OCI-LY3 (cell line): ENCODE data around the gene APOBEC3H.
"Not testable (repeated sequence)": the region's sequence is repeated elsewhere in the genome, so short reads cannot be mapped to it uniquely, and the experiment has no call there.

ENCODE experiments used
- H2AFZ ChIP-seq: fragments of 200-600, 300-600 bp; shearing (Covaris generic); 2 replicates; pipeline ENCODE4 v1.6.0; 2014; ENCODE audit warnings: antibody characterized with exemption, low read depth, low read length
- H3K27ac ChIP-seq: fragments of 200-600, 300-600 bp; sonication (generic); 2 replicates; pipeline ENCODE4 v1.5.1; 2014; ENCODE audit warnings: mild to moderate bottlenecking, low read length, moderate library complexity, mixed read lengths
- H3K27me3 ChIP-seq: fragments of 200-600, 300-600 bp; sonication (generic); 2 replicates; pipeline ENCODE4 v1.6.1; 2014; ENCODE audit warnings: low read depth, low read length, mixed read lengths
- H3K36me3 ChIP-seq: fragments of 200-600, 300-600 bp; sonication (generic); replicated peaks from 2 replicates; pipeline ENCODE3; 2014; ENCODE audit warnings: low read depth, low read length, mixed read lengths
- H3K4me1 ChIP-seq: fragments of 300-600, 200-600 bp; sonication (generic); 2 replicates; pipeline ENCODE4 v1.6.1; 2014; ENCODE audit warnings: low read length, mixed read lengths
- H3K4me2 ChIP-seq: fragments of 200-600, 300-600 bp; sonication (generic); 2 replicates; pipeline ENCODE4 v1.6.1; 2014; ENCODE audit warnings: low read length, mixed read lengths
- H3K4me3 ChIP-seq: fragments of 300-600, 200-600 bp; sonication (generic); 2 replicates; pipeline ENCODE4 v1.5.1; 2014; ENCODE audit warnings: antibody characterized with exemption, mild to moderate bottlenecking, low read length, moderate library complexity
- H3K79me2 ChIP-seq: fragments of 300-600, 200-600 bp; shearing (Covaris generic); 2 replicates; pipeline ENCODE4 v1.6.1; 2014; ENCODE audit warnings: mild to moderate bottlenecking, low read length, mixed read lengths
- H3K9ac ChIP-seq: fragments of 300-600, 200-600 bp; shearing (Covaris generic); 2 replicates; pipeline ENCODE4 v1.6.0; 2014; ENCODE audit warnings: mild to moderate bottlenecking, low read length, moderate library complexity
- H3K9me3 ChIP-seq: fragments of 200-600, 300-600 bp; shearing (Covaris generic); 2 replicates; pipeline ENCODE4 v1.6.1; 2014; ENCODE audit warnings: low read length, mixed read lengths; ENCODE audit not compliant: insufficient read depth
- H4K20me1 ChIP-seq: fragments of 200-600, 300-600 bp; sonication (generic); 2 replicates; pipeline ENCODE4 v1.6.1; 2016; ENCODE audit warnings: low read length, mixed read lengths; ENCODE audit not compliant: insufficient read depth
- EZH2phosphoT487 ChIP-seq: fragments of 200-600 bp; shearing (Covaris generic); IDR thresholded peaks from 2 replicates; pipeline ENCODE4 v1.6.1; 2018; ENCODE audit warnings: antibody characterized with exemption, mixed run types, low read depth
- TF ChIP-seq, protein P1 (sequence below): fragments of 200-600, 300-600 bp; sonication (generic); IDR thresholded peaks from 2 replicates; pipeline ENCODE4 v1.5.1; 2014; ENCODE audit warnings: antibody characterized with exemption, low read length, low read depth

APOBEC3H gene

DNA sequence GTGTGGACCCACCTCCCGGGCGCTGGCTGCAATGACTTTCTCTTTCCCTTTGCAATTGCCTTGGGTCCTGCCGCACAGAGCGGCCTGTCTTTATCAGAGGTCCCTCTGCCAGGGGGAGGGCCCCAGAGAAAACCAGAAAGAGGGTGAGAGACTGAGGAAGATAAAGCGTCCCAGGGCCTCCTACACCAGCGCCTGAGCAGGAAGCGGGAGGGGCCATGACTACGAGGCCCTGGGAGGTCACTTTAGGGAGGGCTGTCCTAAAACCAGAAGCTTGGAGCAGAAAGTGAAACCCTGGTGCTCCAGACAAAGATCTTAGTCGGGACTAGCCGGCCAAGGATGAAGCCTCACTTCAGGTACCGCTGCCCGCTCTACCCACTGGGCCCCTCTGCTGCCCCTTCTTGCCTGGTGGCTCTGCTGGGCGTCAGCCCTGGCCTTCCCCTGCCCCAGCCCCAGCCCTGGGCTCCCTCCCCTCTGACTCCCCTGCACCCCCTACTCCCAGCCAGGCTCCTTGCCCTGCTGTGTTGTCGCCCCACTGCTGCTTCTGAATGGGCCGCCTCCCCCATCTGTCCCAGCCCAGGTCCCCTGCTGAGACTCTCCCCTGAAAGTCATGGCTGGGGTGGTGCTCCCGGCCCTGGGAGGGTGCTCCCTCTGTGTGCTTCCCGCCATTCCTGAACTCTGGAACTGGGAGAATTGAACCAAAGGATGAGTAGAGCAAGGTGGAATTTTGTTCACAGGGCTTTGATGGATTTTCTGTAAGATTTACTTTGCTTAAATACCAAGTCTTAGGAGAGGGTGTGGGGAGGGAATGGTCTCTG, 19.8 kb upstream of the APOBEC3H start, which contains the start of gene APOBEC3G:
Gene APOBEC3G, plus strand, starts transcription at position 250 of the 815 bp plus-strand sequence. Its CDS starts 87 bp downstream, at position 337.
- Histone ChIP-seq H3K9ac (peak within 1 kb of the TSS; percentile 85), H3K27ac (peak within 1 kb of the TSS; percentile 33; the same call in 1 of the 2 replicates), H2AFZ (peak within 1 kb of the TSS; percentile 64; the same call in 1 of the 2 replicates), H3K4me3 (peak within 1 kb of the TSS; percentile 77), H3K4me1 (peaks cover 41% of the 10 kb centered on the region), H3K4me2 (peak within 1 kb of the TSS; percentile 85)
- not testable (repeated sequence) for H3K9me3 ChIP-seq, H3K79me2 ChIP-seq, H4K20me1 ChIP-seq, H3K36me3 ChIP-seq, H3K27me3 ChIP-seq

DNA sequence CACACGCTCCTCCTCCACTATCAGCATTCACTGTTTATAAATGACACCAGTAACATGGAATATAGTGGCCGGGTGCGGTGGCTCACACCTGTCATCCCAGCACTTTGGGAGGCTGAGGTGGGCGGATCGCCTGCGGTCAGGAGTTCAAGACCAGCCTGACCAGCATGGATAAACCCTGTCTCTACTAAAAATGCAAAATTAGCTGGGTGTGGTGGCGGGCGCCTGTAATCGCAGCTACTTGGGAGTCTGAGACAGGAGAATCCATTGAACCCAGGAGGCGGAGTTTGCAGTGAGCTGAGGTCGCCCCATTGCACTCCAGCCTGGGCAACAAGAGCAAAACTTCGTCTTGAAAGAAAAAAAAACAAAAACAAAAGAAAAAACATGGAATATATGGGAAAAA, 19.1 kb upstream of the APOBEC3H start:
- H3K36me3 ChIP-seq, H3K79me2 ChIP-seq, H4K20me1 ChIP-seq, H3K27ac ChIP-seq, H2AFZ ChIP-seq, H3K9me3 ChIP-seq, H3K27me3 ChIP-seq: not testable (repeated sequence)
- Histone ChIP-seq H3K4me1 (peaks cover 34% of the 10 kb centered on the region), H3K9ac (peak overlapping the region; percentile 85), H3K4me2 (peak overlapping the region; percentile 85), H3K4me3 (peak overlapping the region; percentile 77)

DNA sequence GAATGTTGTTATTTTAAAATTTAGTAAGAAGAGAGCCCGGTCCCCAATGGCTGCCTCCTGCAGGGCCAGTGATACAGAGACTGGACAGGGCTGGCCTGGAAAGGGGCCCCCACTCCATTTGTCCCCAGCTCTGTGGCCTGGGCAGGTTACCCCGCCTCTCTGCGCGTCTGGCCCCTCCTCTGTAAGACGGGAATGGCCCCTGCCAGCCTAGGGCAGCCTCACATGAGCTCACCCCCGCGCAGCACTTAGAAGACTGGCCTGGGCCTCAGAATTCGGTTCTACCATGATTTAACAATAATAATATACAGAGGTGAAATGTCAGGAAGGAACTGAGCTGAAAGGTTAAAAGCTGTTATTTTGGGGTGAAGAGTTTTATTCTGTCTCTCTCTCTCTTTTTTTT, 18.7 kb upstream of the APOBEC3H start:
- H3K4me2 ChIP-seq, result peak overlapping the region; percentile 85; the same call in 1 of the 2 replicates
- no peak overlapping the region for H2AFZ ChIP-seq
- no peaks in the 10 kb centered on the region for H3K79me2 ChIP-seq
- H3K4me3 ChIP-seq, result no peak overlapping the region
- H3K9me3 ChIP-seq, result no peaks in the 10 kb centered on the region
- no peaks in the 10 kb centered on the region for H3K36me3 ChIP-seq
- peaks cover 30% of the 10 kb centered on the region for H3K4me1 ChIP-seq
- H4K20me1 ChIP-seq, result no peaks in the 10 kb centered on the region
- H3K27me3 ChIP-seq, result no peaks in the 10 kb centered on the region
- no peak overlapping the region for H3K27ac ChIP-seq
- H3K9ac ChIP-seq, result no peak overlapping the region
- TF ChIP-seq, protein P1, sequence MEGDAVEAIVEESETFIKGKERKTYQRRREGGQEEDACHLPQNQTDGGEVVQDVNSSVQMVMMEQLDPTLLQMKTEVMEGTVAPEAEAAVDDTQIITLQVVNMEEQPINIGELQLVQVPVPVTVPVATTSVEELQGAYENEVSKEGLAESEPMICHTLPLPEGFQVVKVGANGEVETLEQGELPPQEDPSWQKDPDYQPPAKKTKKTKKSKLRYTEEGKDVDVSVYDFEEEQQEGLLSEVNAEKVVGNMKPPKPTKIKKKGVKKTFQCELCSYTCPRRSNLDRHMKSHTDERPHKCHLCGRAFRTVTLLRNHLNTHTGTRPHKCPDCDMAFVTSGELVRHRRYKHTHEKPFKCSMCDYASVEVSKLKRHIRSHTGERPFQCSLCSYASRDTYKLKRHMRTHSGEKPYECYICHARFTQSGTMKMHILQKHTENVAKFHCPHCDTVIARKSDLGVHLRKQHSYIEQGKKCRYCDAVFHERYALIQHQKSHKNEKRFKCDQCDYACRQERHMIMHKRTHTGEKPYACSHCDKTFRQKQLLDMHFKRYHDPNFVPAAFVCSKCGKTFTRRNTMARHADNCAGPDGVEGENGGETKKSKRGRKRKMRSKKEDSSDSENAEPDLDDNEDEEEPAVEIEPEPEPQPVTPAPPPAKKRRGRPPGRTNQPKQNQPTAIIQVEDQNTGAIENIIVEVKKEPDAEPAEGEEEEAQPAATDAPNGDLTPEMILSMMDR, result no peak
- TF ChIP-seq EZH2phosphoT487, result no peak

DNA sequence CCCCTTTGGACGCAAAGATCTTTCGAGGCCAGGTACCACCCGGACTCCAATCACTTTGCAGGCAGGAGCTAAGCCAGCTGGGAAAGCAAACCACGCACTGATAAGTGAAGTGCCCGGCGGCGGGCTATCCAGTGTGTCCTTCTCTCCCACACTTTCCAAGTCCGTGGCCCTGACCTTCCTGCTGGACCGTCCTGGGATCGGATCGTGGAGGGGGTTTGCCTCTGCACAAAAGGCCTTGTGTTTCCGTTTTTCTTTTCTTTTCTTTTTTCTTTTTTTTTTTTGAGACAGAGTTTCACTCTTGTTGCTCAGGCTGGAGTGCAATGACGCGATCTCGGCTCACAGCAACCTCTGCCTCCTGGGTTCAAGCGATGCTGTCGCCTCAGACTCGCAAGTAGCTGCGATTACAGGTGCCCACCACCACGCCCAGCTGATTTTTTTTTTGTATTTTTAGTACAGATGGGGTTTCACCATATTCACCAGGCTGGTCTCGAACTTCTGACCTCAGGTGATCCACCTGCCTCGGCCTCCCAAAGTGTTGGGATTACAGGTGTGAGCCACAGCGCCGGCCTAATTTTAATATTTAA, 17.9 kb upstream of the APOBEC3H start:
- H3K27me3 ChIP-seq, H2AFZ ChIP-seq, H4K20me1 ChIP-seq, H3K27ac ChIP-seq, H3K9ac ChIP-seq, H3K36me3 ChIP-seq, H3K4me2 ChIP-seq, H3K4me3 ChIP-seq, H3K79me2 ChIP-seq, H3K9me3 ChIP-seq: not testable (repeated sequence)
- H3K4me1 ChIP-seq, result peaks cover 27% of the 10 kb centered on the region

DNA sequence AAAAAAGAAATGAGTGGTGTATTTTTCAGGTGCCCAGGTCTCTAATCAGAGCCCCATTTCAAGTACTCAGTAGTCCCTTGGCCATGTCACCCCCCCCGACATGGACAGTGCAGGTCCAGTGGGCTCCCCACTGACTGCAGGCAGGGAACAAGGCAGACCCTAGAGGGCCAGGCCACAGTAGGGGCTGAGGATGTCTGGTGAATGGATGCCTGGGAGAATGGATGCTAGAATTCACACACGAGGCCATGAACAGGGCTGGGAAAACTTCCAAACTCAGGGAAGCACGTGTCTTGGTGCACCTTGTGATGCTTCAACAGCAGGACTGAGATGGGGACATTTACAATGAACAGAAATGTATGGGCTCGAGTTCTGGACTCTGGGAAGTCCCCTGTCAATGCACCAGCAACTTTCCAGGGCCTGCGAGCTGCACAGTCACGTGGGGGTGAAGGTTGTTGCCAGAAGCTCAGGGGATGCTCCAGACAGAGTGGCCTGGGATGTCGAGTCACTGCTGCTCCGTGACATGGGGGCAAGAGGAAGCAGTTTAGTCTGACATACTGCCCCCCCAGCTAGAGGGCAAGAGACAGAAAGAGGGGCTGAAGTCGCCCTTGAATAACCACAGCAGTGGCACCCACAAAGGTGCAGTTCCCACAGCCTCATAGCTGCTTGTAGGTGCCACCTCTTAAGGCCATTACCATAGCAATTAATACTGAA, 16.8 kb upstream of the APOBEC3H start:
- Histone ChIP-seq H3K4me3 (no peak overlapping the region), H3K4me1 (peaks cover 27% of the 10 kb centered on the region), H4K20me1 (no peaks in the 10 kb centered on the region), H3K27me3 (no peaks in the 10 kb centered on the region), H3K36me3 (no peaks in the 10 kb centered on the region), H2AFZ (no peak overlapping the region), H3K79me2 (no peaks in the 10 kb centered on the region), H3K4me2 (peak overlapping the region; percentile 42; the same call in 1 of the 2 replicates), H3K9me3 (no peaks in the 10 kb centered on the region), H3K27ac (no peak overlapping the region), H3K9ac (no peak overlapping the region)
- no peak for TF ChIP-seq EZH2phosphoT487
- TF ChIP-seq, protein P1, result no peak
